Measurements from ENCODE around the gene CCDC27.

DNA sequence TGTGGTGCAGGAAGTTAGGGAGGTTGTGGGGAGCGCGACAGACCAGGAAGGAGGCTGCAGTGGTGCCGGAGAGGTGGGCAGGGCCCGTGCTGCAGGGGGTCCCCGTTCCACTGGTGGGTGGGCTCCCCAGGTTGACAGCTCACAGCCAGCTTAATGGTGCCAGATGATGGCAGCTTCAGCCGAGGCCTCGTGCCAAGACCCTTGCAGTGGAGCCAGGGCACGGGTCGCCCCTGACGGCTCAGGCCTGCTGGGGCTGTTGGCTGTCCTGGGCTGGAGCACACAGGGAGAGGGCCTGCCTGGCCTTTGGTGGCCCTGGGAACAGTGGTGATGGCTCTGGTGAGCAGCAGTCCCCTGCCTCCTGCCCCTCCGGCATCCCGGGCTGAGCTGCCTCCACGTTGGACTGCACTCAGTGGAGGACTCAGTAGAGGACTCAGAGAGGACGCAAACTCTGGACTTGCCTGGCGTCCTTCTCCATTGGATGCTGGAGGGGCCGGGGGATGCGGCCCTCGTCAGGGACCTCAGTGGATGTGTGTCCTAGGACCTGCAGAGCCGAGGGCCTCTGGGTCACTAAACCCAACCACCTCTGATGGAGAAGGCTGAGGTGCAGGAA is 46.8 kb upstream of the CCDC27 start:
- TF ChIP-seq POLR2A (IDR thresholded peaks at IDR 0.05; ENCODE audit: low read length) (no peak), GATA1 (IDR thresholded peaks at IDR 0.05; ENCODE audit: low read depth, low read length) (no peak)
